Naive B cell (primary cell): Measurements from ENCODE around the gene NIP7. TPM values are rescaled to one million over a fixed set of nuclear protein-coding genes. Genes with fewer than 3 reads are reported as not detected.

Source experiments
- ATAC-seq, 2 donors: fragments of 150-1000 bp; cut with Tn5 transposase; 2 replicates each; pipeline ENCODE4 v1.10.0; 2021; ENCODE audit warnings: low read depth in 2 of 2, mild to moderate bottlenecking in 2 of 2, moderate library complexity in 2 of 2
- DNase-seq: peaks from one replicate; pipeline ENCODE4 v3.0.0; 2022
- H3K27ac Mint-ChIP-seq, 6 donors: one replicate each; pipeline ENCODE4 v1.8.0; 2020 to 2022; ENCODE audit warnings: mild to moderate bottlenecking in 6 of 6, mixed read lengths in 6 of 6, moderate library complexity in 5 of 6, inconsistent platforms in 2 of 6
- H3K27me3 Mint-ChIP-seq, 3 donors: one replicate each; pipeline ENCODE4 v1.8.0; 2021 to 2022; ENCODE audit warnings: mixed read lengths in 3 of 3, mild to moderate bottlenecking in 1 of 3
- H3K36me3 Mint-ChIP-seq, 2 donors: one replicate each; pipeline ENCODE4 v1.8.0; 2020 to 2022; ENCODE audit warnings: mixed read lengths in 2 of 2, inconsistent platforms in 1 of 2, mild to moderate bottlenecking in 1 of 2
- H3K4me1 Mint-ChIP-seq, 3 donors: one replicate each; pipeline ENCODE4 v1.8.0; 2020 to 2022; ENCODE audit warnings: mixed read lengths in 3 of 3, inconsistent platforms in 1 of 3, mild to moderate bottlenecking in 1 of 3, moderate library complexity in 1 of 3
- H3K4me3 Mint-ChIP-seq, 8 donors: one replicate each; pipeline ENCODE4 v1.8.0; 2020 to 2022; ENCODE audit warnings: mild to moderate bottlenecking in 8 of 8, mixed read lengths in 8 of 8, moderate library complexity in 8 of 8, inconsistent platforms in 2 of 8
- H3K9me3 Mint-ChIP-seq, 7 donors: one replicate each; pipeline ENCODE4 v1.8.0; 2020 to 2022; ENCODE audit warnings: mixed read lengths in 7 of 7, mild to moderate bottlenecking in 5 of 7, inconsistent platforms in 2 of 7, moderate library complexity in 1 of 7
- polyA plus RNA-seq, 6 donors: library from polyadenylated mRNA; unstranded; fragments of 300-500 nt; fragmentation: Illumina TruSeq; gene quantifications; one replicate each; pipeline ENCODE4 v1.2.3, GENCODE V29; 2021; ENCODE audit warnings: low read depth in 6 of 6

NIP7 gene
- polyA plus RNA-seq, 6 donors from 2014 or later: 21.0 to 30.4 (median 23.7) TPM

- Mint-ChIP-seq H3K27me3 (no peaks in the 10 kb centered on the region), H3K4me1 (peaks cover 11 to 27% (median 20%) of the 10 kb centered on the region in 3 donors), H3K27ac (peak overlapping the region in 1 of 6 donors; percentile 41), H3K36me3 (peaks cover 0 to 8% of the 10 kb centered on the region in 2 donors), H3K9me3 (no peaks in the 10 kb centered on the region), H3K4me3 (no peak overlapping the region)
- no peak for ATAC-seq
- DNase-seq: no peak
Observed at GRCh38 chr16:69321080-69321479, 18.5 kb upstream of the NIP7 start.

- no peak for ATAC-seq
- H3K36me3 Mint-ChIP-seq: peaks cover 0 to 8% of the 10 kb centered on the region in 2 donors
- H3K27ac Mint-ChIP-seq: peak overlapping the region in 2 of 6 donors; percentile 16 to 63
Observed at GRCh38 chr16:69322343-69322742, 17.2 kb upstream of the NIP7 start.

GRCh38 chr16:69323415-69323814 lies 16.2 kb upstream of the NIP7 start:
- Mint-ChIP-seq H3K9me3 (no peaks in the 10 kb centered on the region), H3K4me1 (peaks cover 26 to 29% (median 27%) of the 10 kb centered on the region in 3 donors), H3K27ac (peak overlapping the region in 2 of 6 donors; percentile 49 to 71), H3K27me3 (no peaks in the 10 kb centered on the region), H3K4me3 (no peak overlapping the region), H3K36me3 (peaks cover 0 to 8% of the 10 kb centered on the region in 2 donors)
- no peak for DNase-seq
- ATAC-seq: no peak

More at GRCh38 chr16:69322343-69322742, 17.2 kb upstream of the NIP7 start:
- H3K9me3 Mint-ChIP-seq: no peaks in the 10 kb centered on the region
- peaks cover 22 to 29% (median 26%) of the 10 kb centered on the region in 3 donors for H3K4me1 Mint-ChIP-seq
- DNase-seq: no peak
- no peaks in the 10 kb centered on the region for H3K27me3 Mint-ChIP-seq
- peak overlapping the region in 1 of 8 donors; percentile 44 for H3K4me3 Mint-ChIP-seq

- Mint-ChIP-seq H3K36me3 (peaks cover 0 to 8% of the 10 kb centered on the region in 2 donors), H3K9me3 (no peaks in the 10 kb centered on the region), H3K4me1 (peaks cover 26 to 34% (median 31%) of the 10 kb centered on the region in 3 donors), H3K27ac (peak overlapping the region in 3 of 6 donors; percentile 42 to 88 (median 54)), H3K4me3 (no peak overlapping the region), H3K27me3 (no peaks in the 10 kb centered on the region)
- ATAC-seq (no peak), DNase-seq (no peak)
Observed at GRCh38 chr16:69324013-69324531, 15.5 kb upstream of the NIP7 start.

GRCh38 chr16:69324585-69325253 lies 14.9 kb upstream of the NIP7 start:
- H3K4me1 Mint-ChIP-seq: peaks cover 22 to 40% (median 37%) of the 10 kb centered on the region in 3 donors
- H3K27ac Mint-ChIP-seq: peak overlapping the region in 3 of 6 donors; percentile 42 to 88 (median 54)
- no peaks in the 10 kb centered on the region for H3K9me3 Mint-ChIP-seq
- DNase-seq (no peak), ATAC-seq (no peak)
- no peak overlapping the region for H3K4me3 Mint-ChIP-seq
- no peaks in the 10 kb centered on the region for H3K27me3 Mint-ChIP-seq
- peaks cover 0 to 2% of the 10 kb centered on the region in 2 donors for H3K36me3 Mint-ChIP-seq

- Mint-ChIP-seq H3K36me3 (no peaks in the 10 kb centered on the region), H3K27ac (peak overlapping the region in 2 of 6 donors; percentile 16 to 51), H3K27me3 (no peaks in the 10 kb centered on the region), H3K9me3 (no peaks in the 10 kb centered on the region), H3K4me1 (peaks cover 23 to 40% (median 39%) of the 10 kb centered on the region in 3 donors), H3K4me3 (no peak overlapping the region)
- no peak for DNase-seq
- no peak for ATAC-seq
Observed at GRCh38 chr16:69325784-69326171, 13.8 kb upstream of the NIP7 start.

- peaks cover 25 to 39% (median 38%) of the 10 kb centered on the region in 3 donors for H3K4me1 Mint-ChIP-seq
- ATAC-seq: no peak
- H3K27ac Mint-ChIP-seq: no peak overlapping the region
- H3K27me3 Mint-ChIP-seq: no peaks in the 10 kb centered on the region
- no peak for DNase-seq
- H3K36me3 Mint-ChIP-seq: no peaks in the 10 kb centered on the region
- H3K4me3 Mint-ChIP-seq: peak overlapping the region in 1 of 8 donors; percentile 62
- no peaks in the 10 kb centered on the region for H3K9me3 Mint-ChIP-seq
Observed at GRCh38 chr16:69326172-69326873, 13.2 kb upstream of the NIP7 start.

- ATAC-seq: no peak
- H3K4me3 Mint-ChIP-seq: peak overlapping the region in 2 of 8 donors; percentile 74 to 90
- H3K27me3 Mint-ChIP-seq: no peaks in the 10 kb centered on the region
- no peaks in the 10 kb centered on the region for H3K36me3 Mint-ChIP-seq
- H3K9me3 Mint-ChIP-seq: no peaks in the 10 kb centered on the region
- peak overlapping the region in 1 of 6 donors; percentile 26 for H3K27ac Mint-ChIP-seq
- DNase-seq: no peak
- peaks cover 20 to 36% (median 29%) of the 10 kb centered on the region in 3 donors for H3K4me1 Mint-ChIP-seq
Observed at GRCh38 chr16:69327585-69328310, 11.8 kb upstream of the NIP7 start.

- ATAC-seq: no peak
- peak overlapping the region in 2 of 6 donors; percentile 39 to 53 for H3K27ac Mint-ChIP-seq
- no peaks in the 10 kb centered on the region for H3K36me3 Mint-ChIP-seq
- no peaks in the 10 kb centered on the region for H3K9me3 Mint-ChIP-seq
- H3K4me1 Mint-ChIP-seq: peaks cover 22 to 37% (median 29%) of the 10 kb centered on the region in 3 donors
- H3K27me3 Mint-ChIP-seq: no peaks in the 10 kb centered on the region
- no peak for DNase-seq
- peak overlapping the region; percentile 66 to 92 (median 80) for H3K4me3 Mint-ChIP-seq
Observed at GRCh38 chr16:69328854-69329316, 10.7 kb upstream of the NIP7 start.

- no peaks in the 10 kb centered on the region for H3K27me3 Mint-ChIP-seq
- no peaks in the 10 kb centered on the region for H3K9me3 Mint-ChIP-seq
- DNase-seq (no peak), ATAC-seq (peak; percentile 51 to 56)
- no peaks in the 10 kb centered on the region for H3K36me3 Mint-ChIP-seq
- peak overlapping the region; percentile 66 to 92 (median 80) for H3K4me3 Mint-ChIP-seq
- peaks cover 22 to 37% (median 26%) of the 10 kb centered on the region in 3 donors for H3K4me1 Mint-ChIP-seq
- H3K27ac Mint-ChIP-seq: peak overlapping the region in 3 of 6 donors; percentile 6 to 75 (median 39)
Observed at GRCh38 chr16:69329369-69330285, 9.9 kb upstream of the NIP7 start.

- H3K9me3 Mint-ChIP-seq: no peaks in the 10 kb centered on the region
- no peaks in the 10 kb centered on the region for H3K27me3 Mint-ChIP-seq
- H3K4me3 Mint-ChIP-seq: peak within 1 kb of the TSS; percentile 74 to 92 (median 81)
- peaks cover 0 to under 1% of the 10 kb centered on the region in 2 donors for H3K36me3 Mint-ChIP-seq
- peak within 1 kb of the TSS in 5 of 6 donors; percentile 26 to 82 (median 39) for H3K27ac Mint-ChIP-seq
- ATAC-seq (peak; percentile 95 to 97), DNase-seq (peak; percentile 79)
- peaks cover 19 to 39% (median 21%) of the 10 kb centered on the region in 3 donors for H3K4me1 Mint-ChIP-seq
Observed at GRCh38 chr16:69330286-69331109, 9.1 kb upstream of the NIP7 start, which contains the start of gene PDF. TSS of gene PDF (minus strand) at chr16:69330588. CDS start at chr16:69330570, 18 bp downstream.
